ENCODE results near the gene CAV1.

CAV1 gene

GRCh38 chr7:116601426-116601825 lies 76.6 kb downstream of the CAV1 start:
- no peak for DNase-seq (ENCODE audit: low spot score)
- in situ Hi-C loops (cut with MboI; ENCODE audit: low pct_unique_long_range_greater_than_20kb, low sequenced_read_pairs, unreplicated experiment): no loop called here
- TF ChIP-seq CTCF (IDR thresholded peaks at IDR 0.05; ENCODE audit: extremely low read depth, insufficient read depth, missing control alignments): no peak

GRCh38 chr7:116607299-116607698 lies 82.5 kb downstream of the CAV1 start:
- TF ChIP-seq CTCF (IDR thresholded peaks at IDR 0.05; ENCODE audit: extremely low read depth, insufficient read depth, missing control alignments): no peak
- DNase-seq (ENCODE audit: low spot score): no peak
- in situ Hi-C loops (cut with MboI; ENCODE audit: low pct_unique_long_range_greater_than_20kb, low sequenced_read_pairs, unreplicated experiment): no loop called here

- no peak for DNase-seq (ENCODE audit: low spot score)
- no peak for TF ChIP-seq CTCF (IDR thresholded peaks at IDR 0.05; ENCODE audit: extremely low read depth, insufficient read depth, missing control alignments)
- in situ Hi-C loops (cut with MboI; ENCODE audit: low pct_unique_long_range_greater_than_20kb, low sequenced_read_pairs, unreplicated experiment): no loop called here
Observed at GRCh38 chr7:116610210-116610609, 85.4 kb downstream of the CAV1 start.

- in situ Hi-C loops (cut with MboI; ENCODE audit: low pct_unique_long_range_greater_than_20kb, low sequenced_read_pairs, unreplicated experiment): no loop called here
- no peak for DNase-seq (ENCODE audit: low spot score)
- no peak for TF ChIP-seq CTCF (IDR thresholded peaks at IDR 0.05; ENCODE audit: extremely low read depth, insufficient read depth, missing control alignments)
Observed at GRCh38 chr7:116610721-116611120, 85.9 kb downstream of the CAV1 start.
